HG03066 (cell line): Measurements from ENCODE around the gene ATG101.

Source experiments
- ATAC-seq: cut with Tn5 transposase; IDR thresholded peaks from one replicate; pipeline ENCODE4 v1.9.1; 2021; ENCODE audit warnings: low read depth; ENCODE audit not compliant: unreplicated experiment

ATG101 gene

DNA sequence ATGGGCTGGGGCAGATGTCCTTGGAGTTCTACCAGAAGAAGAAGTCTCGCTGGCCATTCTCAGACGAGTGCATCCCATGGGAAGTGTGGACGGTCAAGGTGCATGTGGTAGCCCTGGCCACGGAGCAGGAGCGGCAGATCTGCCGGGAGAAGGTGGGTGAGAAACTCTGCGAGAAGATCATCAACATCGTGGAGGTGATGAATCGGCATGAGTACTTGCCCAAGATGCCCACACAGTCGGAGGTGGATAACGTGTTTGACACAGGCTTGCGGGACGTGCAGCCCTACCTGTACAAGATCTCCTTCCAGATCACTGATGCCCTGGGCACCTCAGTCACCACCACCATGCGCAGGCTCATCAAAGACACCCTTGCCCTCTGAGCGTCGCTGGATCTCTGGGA is 7.0 kb downstream of the ATG101 start:
- ATAC-seq: no peak

DNA sequence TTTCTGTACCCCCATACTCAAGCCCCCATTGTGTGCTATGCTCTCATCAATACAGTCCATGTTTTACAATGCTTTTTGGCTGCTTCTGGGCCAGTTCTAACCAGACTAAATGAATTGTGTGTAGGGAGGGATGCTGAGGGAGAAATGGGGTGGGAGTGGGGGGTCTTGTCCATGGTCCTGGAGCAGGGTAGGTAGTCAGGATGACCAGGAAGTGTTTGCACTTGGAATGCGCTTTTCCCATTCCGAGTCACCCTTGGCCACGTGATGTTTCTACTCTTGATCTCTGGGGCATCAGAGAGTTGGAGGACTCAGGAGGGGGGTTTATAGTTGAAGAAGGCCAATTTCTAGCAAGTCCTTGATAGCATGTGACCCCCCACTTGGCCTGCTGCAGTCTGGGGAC is 8.5 kb downstream of the ATG101 start:
- no peak for ATAC-seq

DNA sequence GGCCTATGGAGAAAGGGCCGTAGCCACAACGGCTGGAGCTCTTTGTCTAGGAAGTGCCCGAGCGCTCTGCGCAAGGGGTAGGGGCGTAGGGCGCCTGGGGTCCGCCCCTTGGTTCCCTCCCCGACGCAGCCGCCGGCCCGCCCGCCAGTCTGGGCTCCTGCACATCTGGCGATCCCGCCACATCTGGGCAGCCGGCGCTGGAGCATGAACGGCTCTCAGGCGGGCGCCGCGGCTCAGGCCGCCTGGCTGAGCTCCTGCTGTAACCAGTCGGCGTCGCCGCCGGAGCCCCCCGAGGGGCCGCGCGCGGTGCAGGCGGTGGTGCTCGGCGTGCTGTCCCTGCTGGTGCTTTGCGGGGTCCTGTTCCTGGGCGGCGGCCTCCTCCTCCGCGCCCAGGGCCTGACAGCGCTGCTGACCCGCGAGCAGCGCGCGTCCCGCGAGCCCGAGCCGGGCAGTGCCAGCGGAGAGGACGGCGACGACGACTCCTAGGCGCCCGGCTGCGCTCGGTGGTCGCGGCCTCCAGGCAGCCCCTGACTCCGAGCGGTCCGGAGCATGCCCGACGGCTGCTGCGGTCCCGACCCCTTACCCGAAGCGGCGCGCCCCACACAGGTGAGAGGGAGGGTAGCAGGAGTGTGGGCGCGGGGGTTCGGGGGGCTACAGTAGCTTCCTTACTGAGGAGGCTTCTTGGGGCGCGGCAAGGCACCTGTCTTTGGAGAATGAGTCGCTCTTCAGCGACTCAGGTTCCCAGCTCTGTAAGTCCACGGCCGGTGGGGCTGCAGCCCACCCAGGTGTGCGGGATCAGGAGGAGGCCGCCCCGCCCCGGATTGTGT is 10.0 kb downstream of the ATG101 start, which contains the start of gene SMIM41:
Gene SMIM41 (plus strand): TSS at position 129 of the 827 bp plus-strand sequence. CDS start 76 bp downstream, at position 205.
- no peak for ATAC-seq

DNA sequence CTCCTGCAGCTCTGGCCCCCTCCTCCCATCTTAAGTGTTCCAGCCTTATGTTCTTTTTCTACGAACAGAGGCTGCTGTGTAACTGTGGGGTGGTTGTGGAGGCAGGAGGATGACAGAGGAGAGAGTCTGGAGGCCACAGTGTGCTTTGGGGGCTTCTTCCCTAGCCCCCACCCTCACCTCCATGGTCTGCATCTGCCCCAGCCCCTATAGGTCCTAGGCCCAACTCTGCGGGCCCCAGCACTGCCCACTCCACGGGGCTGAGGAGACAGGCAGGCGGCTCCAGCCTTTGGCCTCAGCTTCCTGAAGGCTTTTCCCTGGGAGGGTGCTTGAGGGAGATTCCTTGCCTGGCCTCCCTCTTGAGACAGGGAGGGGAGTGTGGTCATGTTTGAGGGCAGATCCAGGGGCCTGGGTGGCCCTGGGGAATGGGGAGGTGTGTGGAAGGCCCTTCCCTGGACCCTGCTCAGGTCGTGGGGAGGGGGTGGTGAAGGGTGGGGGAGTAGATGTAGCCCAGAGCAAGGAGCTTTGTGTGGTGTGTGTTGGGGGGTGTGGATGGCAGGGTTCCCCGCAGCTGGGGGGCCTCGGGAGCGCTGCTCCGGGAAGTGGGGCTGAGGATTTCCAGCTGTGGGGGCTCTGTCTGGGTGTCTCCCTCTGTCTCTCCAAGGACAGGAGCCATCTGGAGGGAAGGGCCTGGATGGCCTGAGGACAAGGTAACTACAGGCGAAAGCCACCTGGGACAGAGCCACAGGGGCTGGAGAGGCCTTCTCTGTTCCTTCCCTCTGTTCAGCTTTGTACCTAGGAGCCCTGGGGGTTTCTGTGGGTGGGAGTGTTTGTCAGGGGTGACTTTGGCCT is 10.8 kb downstream of the ATG101 start:
- no peak for ATAC-seq

DNA sequence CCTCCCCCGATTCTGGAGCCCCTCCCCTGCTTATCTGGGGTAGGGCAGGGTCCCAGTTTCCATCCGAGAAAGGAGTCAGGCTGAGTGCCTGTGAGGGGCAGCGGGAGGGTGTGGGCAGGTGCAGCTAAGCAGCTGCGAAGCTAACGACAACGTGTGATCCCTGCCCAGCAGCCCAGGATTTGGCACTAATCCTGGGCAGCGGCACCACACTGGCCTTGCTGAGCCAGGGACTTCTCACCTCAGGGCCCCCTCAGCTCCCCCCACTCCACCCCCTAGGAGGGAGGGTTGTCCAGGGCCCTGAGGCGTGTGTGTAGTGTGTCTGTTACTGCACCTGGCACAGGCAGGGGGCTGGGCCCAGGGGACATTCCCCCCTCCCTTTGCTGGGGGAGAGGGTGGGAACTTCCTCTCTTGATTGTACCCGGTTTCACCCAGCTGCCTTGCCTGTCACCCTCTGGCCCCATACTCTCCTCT is 11.5 kb downstream of the ATG101 start:
- ATAC-seq: no peak

DNA sequence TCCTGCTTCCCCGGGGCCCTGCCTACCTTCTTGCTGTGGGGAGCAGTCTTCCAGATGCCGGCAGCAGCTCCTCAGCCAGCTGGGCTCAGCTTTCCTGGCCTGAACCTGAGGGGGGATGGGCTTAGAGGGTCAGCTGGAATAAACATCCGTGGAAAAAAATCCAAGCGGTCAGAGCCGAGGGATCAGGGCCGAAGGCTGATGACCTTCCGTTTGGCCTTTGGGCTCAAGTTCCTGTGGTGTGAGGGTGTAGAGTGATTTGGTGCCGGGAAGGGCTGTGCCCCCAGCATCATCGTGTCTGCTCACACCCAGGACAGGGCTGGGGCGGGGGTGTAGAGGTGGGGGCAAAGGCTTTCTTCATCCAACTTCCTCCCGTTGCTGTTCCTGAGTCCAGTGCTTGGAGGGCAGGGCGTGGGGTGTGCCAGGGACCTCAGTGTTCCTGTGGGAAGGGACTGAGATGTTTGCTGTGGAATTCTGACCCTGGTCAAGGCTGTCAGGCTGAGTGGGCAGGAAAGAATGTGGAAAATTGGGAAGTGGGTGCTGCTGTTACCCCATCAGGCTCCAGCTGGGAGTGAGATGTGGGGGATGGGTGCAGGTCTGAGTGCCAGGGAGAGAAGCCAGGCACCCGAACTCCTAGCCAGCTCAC is 12.4 kb downstream of the ATG101 start:
- ATAC-seq: no peak

DNA sequence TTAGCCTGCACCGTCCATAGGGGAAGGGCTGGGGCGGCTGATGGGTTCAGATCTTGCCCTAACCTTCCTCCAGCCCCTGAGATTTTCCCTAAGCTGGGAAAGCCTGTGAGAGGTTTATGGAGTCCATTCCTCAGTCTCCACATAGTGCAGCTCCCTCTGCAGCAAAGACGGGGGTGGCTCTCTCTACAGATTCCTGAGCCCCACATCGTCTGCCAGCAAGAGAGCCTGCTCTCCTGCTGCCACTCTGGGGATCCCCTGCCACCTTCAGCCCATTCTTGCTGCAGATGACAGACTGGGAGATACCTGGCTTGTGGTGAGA is 12.8 kb downstream of the ATG101 start:
- ATAC-seq: no peak

DNA sequence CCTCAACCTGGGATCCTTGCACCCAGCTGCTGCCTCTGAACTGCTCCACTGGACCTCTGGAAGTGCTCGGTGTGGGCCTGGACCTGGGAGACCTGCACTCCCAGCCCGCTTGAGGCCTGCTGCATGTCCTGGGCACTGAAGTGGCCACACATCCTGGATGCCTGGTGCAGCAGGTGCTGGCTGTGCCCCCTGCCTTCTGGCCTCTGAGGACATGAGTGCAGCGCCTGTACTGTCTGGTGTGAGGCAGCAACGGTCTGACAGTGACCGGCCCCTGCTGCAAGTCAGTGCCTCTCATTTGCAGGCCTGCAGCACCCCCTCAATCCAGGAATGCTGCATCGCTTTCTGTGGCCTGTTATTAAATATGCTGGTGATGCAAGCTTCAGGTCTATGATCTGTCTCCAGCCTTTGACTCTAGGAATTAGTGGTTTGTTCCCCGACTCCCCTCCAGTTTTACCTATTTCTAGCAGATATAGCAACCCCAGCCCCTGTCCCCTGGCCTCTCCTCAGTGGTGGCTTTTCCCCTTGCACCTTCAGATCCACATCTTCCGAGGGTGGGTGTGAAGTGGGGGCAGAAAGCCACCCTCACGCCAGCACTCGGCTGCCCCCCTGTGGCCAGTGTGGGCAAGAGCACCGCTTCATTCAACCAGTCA is 13.3 kb downstream of the ATG101 start:
- no peak for ATAC-seq

DNA sequence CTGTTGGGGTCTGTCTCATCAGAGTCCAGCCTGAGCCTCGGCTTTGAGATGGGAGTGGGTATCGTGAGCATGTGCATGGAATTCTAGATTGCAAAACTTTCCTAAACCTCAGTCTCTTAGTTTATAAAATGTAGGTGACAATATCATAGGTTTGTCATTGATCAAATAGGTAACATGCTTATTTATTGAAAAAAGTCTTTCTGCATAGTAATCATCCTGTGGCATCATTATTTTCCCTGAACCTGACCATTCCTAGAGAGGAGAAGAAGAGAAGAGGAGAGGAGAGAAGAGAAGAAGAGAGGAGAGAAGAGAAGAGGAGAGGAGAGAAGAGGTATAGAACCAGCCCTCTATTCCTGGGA is 13.8 kb downstream of the ATG101 start:
- no peak for ATAC-seq

DNA sequence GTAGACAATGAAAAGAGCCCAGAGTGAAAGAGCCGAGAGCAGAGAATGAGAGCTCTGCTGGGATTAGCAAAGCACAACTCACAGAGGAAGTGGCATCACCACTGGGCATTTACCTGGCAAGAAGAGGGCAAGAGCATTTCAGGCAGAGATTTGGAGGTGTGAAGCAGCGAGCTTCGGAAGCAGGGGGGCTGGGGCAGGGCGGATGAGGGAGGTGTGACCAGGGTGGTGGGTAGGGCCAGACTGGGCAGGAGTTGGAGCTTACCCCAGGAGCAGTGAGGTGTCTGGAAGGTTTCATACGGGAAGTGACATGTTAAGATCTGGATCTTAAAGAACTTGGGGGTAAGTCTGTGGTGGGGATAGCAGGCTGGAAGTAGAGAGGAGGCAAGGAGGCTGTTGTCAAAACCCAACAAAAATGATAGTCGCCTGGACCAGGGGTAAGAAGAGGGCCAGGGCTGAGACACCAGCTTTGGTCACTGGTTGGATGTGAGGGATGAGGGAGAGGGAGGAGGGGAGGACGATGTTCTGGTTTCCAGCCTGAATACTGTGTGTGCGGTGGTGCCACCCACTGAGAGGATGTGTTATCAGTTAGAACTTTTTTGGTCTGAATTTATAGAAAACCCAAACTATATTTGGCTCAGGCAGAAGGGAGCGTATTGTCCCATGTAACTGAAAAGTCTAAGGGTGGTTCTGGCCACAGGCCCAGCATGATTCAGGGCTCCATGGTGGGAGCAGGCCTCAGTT is 14.9 kb downstream of the ATG101 start:
- no peak for ATAC-seq

DNA sequence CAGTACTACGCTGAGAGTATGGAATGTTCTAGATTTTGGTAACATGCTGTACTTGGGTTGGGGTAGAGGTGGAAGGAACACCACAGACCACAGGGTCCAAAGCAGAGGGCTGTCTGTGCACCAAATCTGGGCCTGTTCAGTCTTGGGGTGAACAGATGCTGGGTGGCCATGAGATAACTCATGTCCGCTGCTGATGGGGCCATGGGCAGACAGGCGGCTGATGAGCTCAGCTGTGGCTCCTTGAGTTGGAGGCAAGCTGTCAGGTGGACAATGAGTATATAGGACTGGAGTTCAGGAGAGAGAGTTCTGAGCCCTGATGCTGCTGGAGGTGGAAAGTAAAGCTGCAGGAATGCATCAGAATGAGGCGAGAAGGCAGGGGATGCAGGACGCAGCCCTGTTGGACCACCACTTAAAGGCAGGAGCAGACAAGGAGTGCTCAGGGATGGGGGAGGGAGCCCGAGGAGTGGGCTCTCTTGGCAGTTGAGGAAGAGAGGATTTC is 16.0 kb downstream of the ATG101 start:
- no peak for ATAC-seq

DNA sequence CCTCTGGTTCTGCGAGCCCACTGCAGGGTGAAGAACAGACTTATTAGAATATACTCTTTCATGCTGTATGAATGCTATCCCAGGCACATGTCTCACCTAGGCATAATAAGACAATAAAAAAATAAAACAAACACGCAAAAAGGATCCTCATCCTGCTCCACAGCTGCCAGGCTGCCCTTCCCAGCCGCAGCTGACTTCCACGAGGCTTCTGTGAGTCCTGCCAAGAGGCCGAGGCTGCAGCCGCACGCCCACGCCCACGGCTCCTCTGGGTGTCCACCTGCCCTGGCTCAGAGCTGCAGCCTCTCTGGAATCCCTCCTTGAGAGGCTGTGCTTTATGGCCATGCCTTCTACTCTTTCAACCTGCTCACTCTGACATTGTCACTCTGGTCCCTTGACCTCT is 16.6 kb downstream of the ATG101 start:
- ATAC-seq: no peak

DNA sequence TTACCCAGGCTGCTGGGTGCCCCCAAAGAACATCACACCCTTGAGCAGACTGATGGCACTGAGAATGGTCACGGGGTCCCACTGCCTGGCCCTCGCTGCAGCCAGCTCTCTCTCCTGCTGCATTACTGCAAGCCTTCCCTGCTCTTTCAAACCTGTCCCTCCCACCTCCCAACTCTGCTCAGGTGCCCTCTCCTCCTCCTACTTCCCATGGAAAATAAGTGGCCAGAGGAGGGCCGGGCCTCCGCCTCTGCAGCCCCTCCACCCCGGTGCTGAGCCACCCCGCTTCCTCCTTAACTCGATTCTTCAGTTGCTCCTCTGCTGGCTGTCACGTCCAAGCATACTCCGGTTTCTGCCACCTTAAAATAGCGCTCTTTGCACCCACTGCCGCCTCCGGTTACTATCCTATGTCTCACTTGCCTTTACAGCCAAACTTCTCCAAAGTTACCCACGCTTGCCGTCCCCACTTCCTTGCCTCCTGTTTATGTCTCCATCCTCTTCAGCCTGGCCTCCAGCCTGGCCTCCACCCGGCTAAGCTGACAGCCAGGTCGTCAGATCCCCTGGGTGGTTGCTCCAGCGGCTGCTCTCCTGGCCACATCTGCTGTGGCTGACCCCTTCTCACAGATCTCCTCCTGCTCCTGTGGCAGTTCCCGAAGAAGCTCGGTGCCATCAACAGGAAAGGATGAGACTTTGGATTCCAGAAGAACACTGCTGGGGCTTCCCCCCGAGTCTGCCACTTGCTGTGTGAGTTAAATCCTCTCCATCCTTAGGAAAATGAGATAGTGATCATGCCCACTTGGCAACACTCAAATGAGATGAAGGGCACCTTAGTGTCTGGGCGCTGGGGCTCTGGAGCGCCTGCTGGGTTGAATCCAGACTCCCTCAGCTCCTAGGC is 17.4 kb downstream of the ATG101 start:
- ATAC-seq: no peak

DNA sequence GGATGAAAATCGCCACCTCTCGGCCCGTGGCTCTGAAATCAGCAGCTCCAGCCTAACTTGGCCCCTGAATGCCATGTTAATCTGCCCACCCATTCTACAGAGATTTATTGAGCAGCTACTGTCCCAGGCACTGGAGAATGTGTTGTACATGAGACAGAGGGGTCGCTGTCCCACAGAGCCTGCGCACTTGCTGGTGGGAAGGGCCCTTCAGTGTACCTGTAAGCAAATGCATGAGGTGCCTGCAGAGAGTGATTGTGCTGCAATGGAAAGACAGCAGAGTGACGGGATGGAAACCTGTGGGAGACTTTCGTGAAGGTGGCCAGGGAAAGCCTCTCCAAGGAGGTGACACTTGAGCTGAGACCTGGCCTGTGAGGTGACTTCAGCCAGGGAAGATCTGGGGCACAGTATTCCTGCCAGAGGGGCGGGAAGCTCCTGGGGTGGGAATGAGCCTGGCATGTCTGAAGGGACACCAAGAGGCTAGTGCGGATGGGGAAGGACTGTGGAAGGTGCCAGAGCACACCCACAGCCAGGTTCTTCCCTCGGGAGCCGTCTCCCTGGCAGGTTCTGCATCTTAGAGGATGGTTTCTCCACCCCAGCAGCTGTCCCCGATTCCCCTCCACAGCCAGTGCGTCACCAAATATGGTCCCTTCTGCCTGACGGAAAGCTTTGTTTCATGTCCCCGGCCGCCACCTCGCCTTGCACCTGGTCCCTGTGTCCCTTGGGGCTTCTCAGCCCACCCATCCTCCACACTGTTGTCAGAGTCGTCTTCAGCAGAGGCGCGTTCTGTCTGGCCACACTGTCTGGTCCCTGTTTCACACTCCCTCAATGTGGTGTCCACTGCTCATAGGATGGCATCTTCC is 18.4 kb downstream of the ATG101 start:
- peak; percentile 74 for ATAC-seq

DNA sequence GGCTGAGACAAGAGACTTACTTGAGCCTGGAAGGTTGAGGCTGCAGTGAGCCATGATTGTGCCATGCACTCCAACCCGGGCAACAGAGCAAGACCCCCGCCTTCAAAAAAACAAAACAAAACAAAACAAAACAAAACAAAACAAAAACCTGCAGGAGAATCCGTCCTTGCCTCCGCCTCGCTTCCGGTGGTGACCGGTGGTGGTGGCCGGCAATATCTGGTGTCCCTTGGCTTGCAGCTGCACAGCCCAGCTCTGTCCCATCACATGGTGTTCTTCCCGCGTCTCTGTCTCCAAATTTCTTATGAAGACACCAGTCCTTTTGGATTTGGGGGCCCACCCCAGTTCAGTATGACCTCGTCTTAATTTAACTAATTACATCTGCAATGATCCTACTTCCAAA is 19.7 kb downstream of the ATG101 start:
- ATAC-seq: no peak

DNA sequence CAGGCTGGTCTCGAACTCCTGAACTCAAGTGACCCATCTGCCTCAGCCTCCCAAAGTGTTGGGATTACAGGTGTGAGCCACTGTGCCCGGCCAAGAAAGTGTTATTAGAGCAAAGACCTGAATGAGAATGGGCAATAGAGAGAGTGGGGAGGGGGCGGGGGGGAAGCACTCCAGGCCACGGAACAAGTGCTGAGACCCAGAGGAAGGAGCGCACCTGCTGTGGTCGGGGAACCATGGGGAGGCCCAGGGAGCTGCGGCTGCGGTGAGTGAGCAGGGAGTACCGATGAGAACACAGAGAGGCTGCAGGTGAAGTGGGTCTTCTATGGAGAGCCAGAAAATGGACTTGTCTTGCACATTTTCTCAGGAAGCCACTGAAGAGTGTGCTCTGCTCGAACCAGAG is 20.5 kb downstream of the ATG101 start:
- ATAC-seq: no peak

DNA sequence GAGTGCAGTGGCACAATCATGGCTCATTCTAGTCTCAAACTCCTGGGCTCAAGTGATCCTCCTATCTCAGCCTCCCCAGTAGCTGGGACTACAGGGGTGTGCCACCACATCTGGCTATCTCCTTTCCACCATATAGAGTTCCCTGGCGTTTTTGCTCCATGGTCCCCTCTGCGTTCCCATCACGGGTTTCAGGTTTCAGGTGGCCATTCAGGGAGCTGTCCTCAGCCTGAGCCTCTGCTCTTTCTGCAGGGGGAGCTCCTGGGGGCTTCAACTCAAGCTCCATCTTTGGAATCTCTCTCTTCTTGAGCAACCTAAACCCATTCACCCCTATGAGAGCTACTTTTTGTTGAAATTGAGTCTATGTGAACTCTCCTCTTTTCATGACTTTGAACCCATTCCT is 21.3 kb downstream of the ATG101 start:
- ATAC-seq: no peak

DNA sequence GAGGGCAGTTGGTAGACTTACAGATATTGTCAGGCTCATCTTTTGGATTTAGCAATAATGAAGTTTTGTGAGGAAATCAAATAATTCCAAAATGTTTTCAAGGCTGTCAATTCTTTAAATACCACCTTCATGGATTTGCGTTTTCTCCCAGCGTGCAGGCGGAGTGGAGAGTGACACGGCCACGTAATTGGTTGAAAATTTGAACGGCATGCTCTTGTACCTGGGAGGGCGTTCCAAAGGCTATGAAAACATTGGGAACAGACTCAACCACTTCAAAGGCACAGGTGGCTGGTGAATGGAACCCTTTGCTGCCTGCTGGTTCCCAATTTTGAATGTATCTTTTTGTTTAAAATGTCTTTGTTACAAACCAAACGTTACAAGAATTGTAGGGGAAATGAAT is 22.1 kb downstream of the ATG101 start:
- ATAC-seq: no peak
